ENCODE data around the gene CACNG6.

DNA sequence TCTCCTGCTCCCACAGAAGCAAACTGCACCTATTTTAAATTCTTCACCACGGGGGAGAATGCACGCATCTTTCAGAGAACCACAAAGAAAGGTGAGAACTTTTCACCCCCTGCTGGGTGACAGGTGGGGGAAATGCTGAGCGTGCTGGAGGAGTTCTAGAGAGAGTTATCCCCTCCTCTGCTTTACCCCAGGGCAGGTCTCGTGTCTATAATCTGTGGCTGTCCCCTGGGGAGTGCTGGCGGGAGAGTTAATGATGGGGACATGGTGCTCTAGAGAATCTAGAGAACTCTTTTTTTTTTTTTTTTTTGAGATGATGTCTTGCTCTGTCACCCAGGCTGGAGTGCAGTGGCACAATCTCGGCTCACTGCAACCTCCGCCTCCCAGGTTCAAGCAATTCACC lies 6.8 kb downstream of the CACNG6 start:
- TF ChIP-seq, protein P1, sequence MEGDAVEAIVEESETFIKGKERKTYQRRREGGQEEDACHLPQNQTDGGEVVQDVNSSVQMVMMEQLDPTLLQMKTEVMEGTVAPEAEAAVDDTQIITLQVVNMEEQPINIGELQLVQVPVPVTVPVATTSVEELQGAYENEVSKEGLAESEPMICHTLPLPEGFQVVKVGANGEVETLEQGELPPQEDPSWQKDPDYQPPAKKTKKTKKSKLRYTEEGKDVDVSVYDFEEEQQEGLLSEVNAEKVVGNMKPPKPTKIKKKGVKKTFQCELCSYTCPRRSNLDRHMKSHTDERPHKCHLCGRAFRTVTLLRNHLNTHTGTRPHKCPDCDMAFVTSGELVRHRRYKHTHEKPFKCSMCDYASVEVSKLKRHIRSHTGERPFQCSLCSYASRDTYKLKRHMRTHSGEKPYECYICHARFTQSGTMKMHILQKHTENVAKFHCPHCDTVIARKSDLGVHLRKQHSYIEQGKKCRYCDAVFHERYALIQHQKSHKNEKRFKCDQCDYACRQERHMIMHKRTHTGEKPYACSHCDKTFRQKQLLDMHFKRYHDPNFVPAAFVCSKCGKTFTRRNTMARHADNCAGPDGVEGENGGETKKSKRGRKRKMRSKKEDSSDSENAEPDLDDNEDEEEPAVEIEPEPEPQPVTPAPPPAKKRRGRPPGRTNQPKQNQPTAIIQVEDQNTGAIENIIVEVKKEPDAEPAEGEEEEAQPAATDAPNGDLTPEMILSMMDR (IDR thresholded peaks at IDR 0.05; ENCODE audit: low read depth, low read length), result no peak
- no peak for TF ChIP-seq EZH2phosphoT487 (IDR thresholded peaks at IDR 0.05; ENCODE audit: low read depth)

Measured in OCI-LY3 (cell line).